ENCODE data around the gene ID4.

DNA sequence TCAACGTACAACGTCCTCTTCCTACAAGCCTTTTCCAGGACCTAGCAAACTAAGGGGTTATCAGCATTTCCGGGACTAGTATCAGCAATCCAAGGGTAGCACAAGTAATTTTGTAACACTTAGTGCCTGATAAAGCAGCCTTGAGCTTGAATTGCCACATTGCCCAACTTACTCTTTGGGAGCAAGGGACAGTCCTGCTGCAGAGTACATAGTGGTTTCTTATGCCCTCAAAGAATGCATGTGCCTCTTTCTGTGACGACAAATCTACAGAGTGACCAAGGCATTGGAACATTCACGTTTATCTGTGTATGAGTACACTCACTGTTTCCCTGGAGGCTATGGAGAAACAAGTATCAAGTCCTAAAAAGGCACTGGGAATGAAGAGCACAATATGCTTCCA is 3.2 kb upstream of the ID4 start:
- no peak for TF ChIP-seq EZH2 (IDR thresholded peaks at IDR 0.05; ENCODE audit: low read depth, low read length, severe bottlenecking)
- no peak for TF ChIP-seq NRF1 (IDR thresholded peaks at IDR 0.05; ENCODE audit: low read depth, low read length)
- TF ChIP-seq POLR2A (IDR thresholded peaks at IDR 0.05; ENCODE audit: control extremely low read depth in 1 of 2, low read depth in 2 of 2, low read length in 2 of 2) = no peak
- TF ChIP-seq, protein P1, sequence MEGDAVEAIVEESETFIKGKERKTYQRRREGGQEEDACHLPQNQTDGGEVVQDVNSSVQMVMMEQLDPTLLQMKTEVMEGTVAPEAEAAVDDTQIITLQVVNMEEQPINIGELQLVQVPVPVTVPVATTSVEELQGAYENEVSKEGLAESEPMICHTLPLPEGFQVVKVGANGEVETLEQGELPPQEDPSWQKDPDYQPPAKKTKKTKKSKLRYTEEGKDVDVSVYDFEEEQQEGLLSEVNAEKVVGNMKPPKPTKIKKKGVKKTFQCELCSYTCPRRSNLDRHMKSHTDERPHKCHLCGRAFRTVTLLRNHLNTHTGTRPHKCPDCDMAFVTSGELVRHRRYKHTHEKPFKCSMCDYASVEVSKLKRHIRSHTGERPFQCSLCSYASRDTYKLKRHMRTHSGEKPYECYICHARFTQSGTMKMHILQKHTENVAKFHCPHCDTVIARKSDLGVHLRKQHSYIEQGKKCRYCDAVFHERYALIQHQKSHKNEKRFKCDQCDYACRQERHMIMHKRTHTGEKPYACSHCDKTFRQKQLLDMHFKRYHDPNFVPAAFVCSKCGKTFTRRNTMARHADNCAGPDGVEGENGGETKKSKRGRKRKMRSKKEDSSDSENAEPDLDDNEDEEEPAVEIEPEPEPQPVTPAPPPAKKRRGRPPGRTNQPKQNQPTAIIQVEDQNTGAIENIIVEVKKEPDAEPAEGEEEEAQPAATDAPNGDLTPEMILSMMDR (IDR thresholded peaks at IDR 0.05; ENCODE audit: control extremely low read depth in 1 of 3, insufficient read depth in 1 of 3, low read depth in 1 of 3, low read length in 3 of 3) = no peak
- TF ChIP-seq ZNF274 (IDR thresholded peaks at IDR 0.05; ENCODE audit: borderline replicate concordance, extremely low read depth, low read length) = no peak
- TF ChIP-seq SP4 (IDR thresholded peaks at IDR 0.05; ENCODE audit: low read length) = no peak
- TF ChIP-seq GABPA (IDR thresholded peaks at IDR 0.05; ENCODE audit: borderline replicate concordance, insufficient read depth, low read length) = no peak
- no peak for TF ChIP-seq MAFK (IDR thresholded peaks at IDR 0.05; ENCODE audit: low read depth, low read length)
- no peak for TF ChIP-seq SUZ12 (IDR thresholded peaks at IDR 0.05; ENCODE audit: low read length)
- no peak for TF ChIP-seq EP300 (IDR thresholded peaks at IDR 0.05; ENCODE audit: borderline replicate concordance in 1 of 2, low read depth in 2 of 2, low read length in 2 of 2)
- TF ChIP-seq, protein P2, sequence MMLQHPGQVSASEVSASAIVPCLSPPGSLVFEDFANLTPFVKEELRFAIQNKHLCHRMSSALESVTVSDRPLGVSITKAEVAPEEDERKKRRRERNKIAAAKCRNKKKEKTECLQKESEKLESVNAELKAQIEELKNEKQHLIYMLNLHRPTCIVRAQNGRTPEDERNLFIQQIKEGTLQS (IDR thresholded peaks at IDR 0.05; ENCODE audit: insufficient read depth, low read depth, low read length) = no peak

Data from H1 (cell line).